ENCODE results near the gene LGI4.

Gene LGI4

DNA sequence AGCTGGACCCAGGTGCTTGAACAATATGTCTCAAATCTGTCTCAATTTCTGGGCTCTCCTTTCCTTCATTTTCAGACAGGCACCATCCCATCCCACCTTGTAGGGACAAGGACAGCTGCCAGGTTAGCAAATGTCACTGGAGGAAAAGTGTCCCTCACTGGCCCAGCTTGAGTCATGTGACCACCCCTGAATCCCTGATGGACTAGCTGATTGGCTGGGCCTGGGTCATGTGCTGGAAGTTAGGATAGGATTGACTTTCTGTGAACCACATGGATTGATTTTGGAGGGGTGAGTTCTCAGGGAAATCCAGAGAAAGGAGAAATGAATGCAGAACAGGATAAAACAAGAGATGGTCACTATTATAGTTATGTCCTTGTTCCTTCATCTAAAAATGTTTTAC, 47.5 kb downstream of the LGI4 start:
- Histone ChIP-seq H3K4me3 (ENCODE audit: low read length, poor library complexity, severe bottlenecking) (no peak overlapping the region), H3K4me2 (ENCODE audit: low read depth, low read length, poor library complexity, severe bottlenecking) (no peak overlapping the region), H3K79me2 (ENCODE audit: insufficient read depth, low read length) (no peaks in the 10 kb centered on the region), H3K9ac (ENCODE audit: low read depth, low read length, poor library complexity, severe bottlenecking) (no peak overlapping the region), H2AFZ (ENCODE audit: low read length) (no peak overlapping the region), H3K9me3 (ENCODE audit: insufficient read depth, low read depth, low read length) (no peaks in the 10 kb centered on the region), H3K9me2 (replicated peaks; ENCODE audit: low read depth, low read length) (no peaks in the 10 kb centered on the region), H3K36me3 (ENCODE audit: insufficient read depth, low read length) (no peaks in the 10 kb centered on the region), H3K4me1 (ENCODE audit: insufficient read depth, low read length, poor library complexity, severe bottlenecking) (no peaks in the 10 kb centered on the region), H3K27me3 (ENCODE audit: insufficient read depth, low read length, poor library complexity, severe bottlenecking) (no peaks in the 10 kb centered on the region), H3F3A (ENCODE audit: low read depth) (no peaks in the 10 kb centered on the region), H4K20me1 (ENCODE audit: insufficient read depth, low read length, poor library complexity, severe bottlenecking) (no peaks in the 10 kb centered on the region)
- no peak for TF ChIP-seq EZH2phosphoT487 (IDR thresholded peaks at IDR 0.05; ENCODE audit: borderline replicate concordance)
- TF ChIP-seq, protein P1, sequence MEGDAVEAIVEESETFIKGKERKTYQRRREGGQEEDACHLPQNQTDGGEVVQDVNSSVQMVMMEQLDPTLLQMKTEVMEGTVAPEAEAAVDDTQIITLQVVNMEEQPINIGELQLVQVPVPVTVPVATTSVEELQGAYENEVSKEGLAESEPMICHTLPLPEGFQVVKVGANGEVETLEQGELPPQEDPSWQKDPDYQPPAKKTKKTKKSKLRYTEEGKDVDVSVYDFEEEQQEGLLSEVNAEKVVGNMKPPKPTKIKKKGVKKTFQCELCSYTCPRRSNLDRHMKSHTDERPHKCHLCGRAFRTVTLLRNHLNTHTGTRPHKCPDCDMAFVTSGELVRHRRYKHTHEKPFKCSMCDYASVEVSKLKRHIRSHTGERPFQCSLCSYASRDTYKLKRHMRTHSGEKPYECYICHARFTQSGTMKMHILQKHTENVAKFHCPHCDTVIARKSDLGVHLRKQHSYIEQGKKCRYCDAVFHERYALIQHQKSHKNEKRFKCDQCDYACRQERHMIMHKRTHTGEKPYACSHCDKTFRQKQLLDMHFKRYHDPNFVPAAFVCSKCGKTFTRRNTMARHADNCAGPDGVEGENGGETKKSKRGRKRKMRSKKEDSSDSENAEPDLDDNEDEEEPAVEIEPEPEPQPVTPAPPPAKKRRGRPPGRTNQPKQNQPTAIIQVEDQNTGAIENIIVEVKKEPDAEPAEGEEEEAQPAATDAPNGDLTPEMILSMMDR (conservative IDR thresholded peaks at IDR 0.05; ENCODE audit: low read length): no peak

DNA sequence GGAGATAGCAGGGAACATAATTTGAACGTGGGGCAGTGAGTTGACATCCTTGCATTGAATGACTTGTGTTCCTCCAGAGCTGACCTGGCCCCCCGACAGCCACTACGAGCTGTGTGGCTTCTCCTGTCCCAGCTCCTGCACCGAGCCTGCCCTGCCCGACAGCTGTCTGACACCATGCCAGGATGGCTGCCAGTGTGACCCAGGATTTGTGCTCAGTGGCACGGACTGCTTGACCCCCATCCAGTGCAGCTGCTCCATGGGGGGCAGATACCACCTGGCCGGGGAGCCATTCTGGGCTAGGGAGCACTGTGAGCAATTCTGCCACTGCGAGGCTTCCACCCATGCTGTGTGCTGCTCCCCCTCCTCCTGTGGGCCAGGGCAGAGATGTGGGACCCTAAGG, 48.4 kb downstream of the LGI4 start:
- no peak overlapping the region for H3K4me2 ChIP-seq (ENCODE audit: low read depth, low read length, poor library complexity, severe bottlenecking)

DNA sequence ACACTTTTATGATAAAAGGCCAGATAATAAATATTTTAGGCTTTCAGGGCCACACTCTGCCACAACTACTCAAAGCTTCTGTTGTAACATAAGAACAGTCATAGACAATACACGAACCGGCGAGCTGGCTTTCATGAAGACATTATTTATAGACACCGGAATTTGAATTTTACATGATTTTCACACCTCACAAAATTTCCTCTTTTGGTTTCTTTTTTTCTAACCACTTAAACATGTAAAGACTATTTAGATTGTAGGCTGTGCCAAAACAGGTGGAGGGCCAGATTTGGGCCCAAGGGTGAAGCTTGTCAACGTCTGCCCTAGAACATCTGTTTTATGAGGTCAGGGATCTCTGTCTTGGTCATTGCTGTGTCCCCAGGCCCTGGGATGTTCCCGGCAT, 48.9 kb downstream of the LGI4 start:
- Histone ChIP-seq H4K20me1 (ENCODE audit: insufficient read depth, low read length, poor library complexity, severe bottlenecking) (no peaks in the 10 kb centered on the region), H3K9me3 (ENCODE audit: insufficient read depth, low read depth, low read length) (no peaks in the 10 kb centered on the region), H3F3A (ENCODE audit: low read depth) (no peaks in the 10 kb centered on the region), H3K4me1 (ENCODE audit: insufficient read depth, low read length, poor library complexity, severe bottlenecking) (no peaks in the 10 kb centered on the region), H3K4me3 (ENCODE audit: low read length, poor library complexity, severe bottlenecking) (no peak overlapping the region), H3K79me2 (ENCODE audit: insufficient read depth, low read length) (no peaks in the 10 kb centered on the region), H3K27me3 (ENCODE audit: insufficient read depth, low read length, poor library complexity, severe bottlenecking) (no peaks in the 10 kb centered on the region), H3K36me3 (ENCODE audit: insufficient read depth, low read length) (no peaks in the 10 kb centered on the region), H3K4me2 (ENCODE audit: low read depth, low read length, poor library complexity, severe bottlenecking) (no peak overlapping the region), H3K9me2 (replicated peaks; ENCODE audit: low read depth, low read length) (no peaks in the 10 kb centered on the region), H2AFZ (ENCODE audit: low read length) (no peak overlapping the region), H3K9ac (ENCODE audit: low read depth, low read length, poor library complexity, severe bottlenecking) (no peak overlapping the region)
- no peak for TF ChIP-seq EZH2phosphoT487 (IDR thresholded peaks at IDR 0.05; ENCODE audit: borderline replicate concordance)
- TF ChIP-seq, protein P1 (conservative IDR thresholded peaks at IDR 0.05; ENCODE audit: low read length): no peak

More for the DNA sequence above, 48.4 kb downstream of the LGI4 start:
- H3F3A ChIP-seq (ENCODE audit: low read depth): no peaks in the 10 kb centered on the region
- no peak overlapping the region for H2AFZ ChIP-seq (ENCODE audit: low read length)
- H4K20me1 ChIP-seq (ENCODE audit: insufficient read depth, low read length, poor library complexity, severe bottlenecking): no peaks in the 10 kb centered on the region
- no peaks in the 10 kb centered on the region for H3K27me3 ChIP-seq (ENCODE audit: insufficient read depth, low read length, poor library complexity, severe bottlenecking)
- no peaks in the 10 kb centered on the region for H3K9me2 ChIP-seq (replicated peaks; ENCODE audit: low read depth, low read length)
- H3K4me1 ChIP-seq (ENCODE audit: insufficient read depth, low read length, poor library complexity, severe bottlenecking): no peaks in the 10 kb centered on the region
- TF ChIP-seq, protein P1 (conservative IDR thresholded peaks at IDR 0.05; ENCODE audit: low read length): no peak
- no peak for TF ChIP-seq EZH2phosphoT487 (IDR thresholded peaks at IDR 0.05; ENCODE audit: borderline replicate concordance)
- no peak overlapping the region for H3K4me3 ChIP-seq (ENCODE audit: low read length, poor library complexity, severe bottlenecking)
- no peaks in the 10 kb centered on the region for H3K79me2 ChIP-seq (ENCODE audit: insufficient read depth, low read length)
- H3K9me3 ChIP-seq (ENCODE audit: insufficient read depth, low read depth, low read length): no peaks in the 10 kb centered on the region
- H3K36me3 ChIP-seq (ENCODE audit: insufficient read depth, low read length): no peaks in the 10 kb centered on the region
- H3K9ac ChIP-seq (ENCODE audit: low read depth, low read length, poor library complexity, severe bottlenecking): no peak overlapping the region
